HL-60 (cell line): ENCODE measurements around the gene DHX15.

Experiments
- GABPA ChIP-seq: IDR thresholded peaks from 2 replicates; pipeline ENCODE4 v1.6.1; 2012; ENCODE audit warnings: low read depth
- POLR2AphosphoS5 ChIP-seq: IDR thresholded peaks from 2 replicates; pipeline ENCODE4 v1.6.1; 2012; ENCODE audit warnings: low read depth
- REST ChIP-seq: IDR thresholded peaks from 2 replicates; pipeline ENCODE4 v1.6.1; 2012; ENCODE audit warnings: low read depth; ENCODE audit not compliant: insufficient replicate concordance
- TF ChIP-seq, protein P1 (sequence below): IDR thresholded peaks from one replicate; pipeline ENCODE4 v1.5.1; 2011; ENCODE audit warnings: low read length, control low read depth, inconsistent platforms; ENCODE audit not compliant: insufficient read depth

- TF ChIP-seq, protein P1, sequence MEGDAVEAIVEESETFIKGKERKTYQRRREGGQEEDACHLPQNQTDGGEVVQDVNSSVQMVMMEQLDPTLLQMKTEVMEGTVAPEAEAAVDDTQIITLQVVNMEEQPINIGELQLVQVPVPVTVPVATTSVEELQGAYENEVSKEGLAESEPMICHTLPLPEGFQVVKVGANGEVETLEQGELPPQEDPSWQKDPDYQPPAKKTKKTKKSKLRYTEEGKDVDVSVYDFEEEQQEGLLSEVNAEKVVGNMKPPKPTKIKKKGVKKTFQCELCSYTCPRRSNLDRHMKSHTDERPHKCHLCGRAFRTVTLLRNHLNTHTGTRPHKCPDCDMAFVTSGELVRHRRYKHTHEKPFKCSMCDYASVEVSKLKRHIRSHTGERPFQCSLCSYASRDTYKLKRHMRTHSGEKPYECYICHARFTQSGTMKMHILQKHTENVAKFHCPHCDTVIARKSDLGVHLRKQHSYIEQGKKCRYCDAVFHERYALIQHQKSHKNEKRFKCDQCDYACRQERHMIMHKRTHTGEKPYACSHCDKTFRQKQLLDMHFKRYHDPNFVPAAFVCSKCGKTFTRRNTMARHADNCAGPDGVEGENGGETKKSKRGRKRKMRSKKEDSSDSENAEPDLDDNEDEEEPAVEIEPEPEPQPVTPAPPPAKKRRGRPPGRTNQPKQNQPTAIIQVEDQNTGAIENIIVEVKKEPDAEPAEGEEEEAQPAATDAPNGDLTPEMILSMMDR = no peak
- TF ChIP-seq GABPA (no peak), REST (no peak), POLR2AphosphoS5 (no peak)
Observed at GRCh38 chr4:24482871-24483270, 101.5 kb downstream of the DHX15 start.
